ENCODE results near the gene FCSK.

The FCSK gene

GRCh38 chr16:70523076-70523742 is 68.8 kb downstream of the FCSK start, which contains the start of gene COG4 (continued):
- TF ChIP-seq ZNF2 (tag by site-specific recombination; IDR thresholded peaks at IDR 0.05) (peak; percentile 20; the same call in 1 of the 2 replicates), ZNF266 (tag by site-specific recombination; IDR thresholded peaks at IDR 0.05; ENCODE audit: low read depth) (no peak), PRDM4 (tag by site-specific recombination; IDR thresholded peaks at IDR 0.05) (peak; percentile 14; the same call in 1 of the 2 replicates), ZNF580 (tag by site-specific recombination; IDR thresholded peaks at IDR 0.05) (peak; percentile 70; the same call in 1 of the 2 replicates), ZNF18 (tag by site-specific recombination; IDR thresholded peaks at IDR 0.05) (no peak), ZNF660 (tag by site-specific recombination; IDR thresholded peaks at IDR 0.05) (peak; percentile 31; the same call in 1 of the 2 replicates), YY2 (tag by site-specific recombination; IDR thresholded peaks at IDR 0.05) (peak; percentile 52), ZFP3 (tag by site-specific recombination; IDR thresholded peaks at IDR 0.05; ENCODE audit: low read depth) (no peak), ZNF629 (tag by site-specific recombination; IDR thresholded peaks at IDR 0.05) (peak; percentile 51), ZNF426 (tag by site-specific recombination; IDR thresholded peaks at IDR 0.05) (no peak), ZBTB11 (tag by site-specific recombination; conservative IDR thresholded peaks at IDR 0.05; ENCODE audit: low read depth) (peak; percentile 80), ZFHX2 (tag by site-specific recombination; conservative IDR thresholded peaks at IDR 0.05) (peak; percentile 35; the same call in 1 of the 2 replicates), ZBTB48 (tag by site-specific recombination; IDR thresholded peaks at IDR 0.05) (no peak)

GRCh38 chr16:70523743-70524398 is 69.5 kb downstream of the FCSK start, which contains the start of gene SF3B3:
SF3B3 (plus strand) TSS chr16:70523816; CDS start chr16:70526657, 2,841 bp downstream.
- CTCF ChIA-PET: interaction anchor here (0.6 kb wide), 2 partner anchors 53 to 68 kb away, joined by 3 to 4 read pairs; no protein-coding TSS in a partner anchor
- Histone ChIP-seq H3K36me3 (ENCODE audit: control insufficient read depth in 2 of 2, insufficient read depth in 1 of 2, low read length in 2 of 2) (peaks cover 12 to 41% of the 10 kb centered on the region in 2 experiments), H3K27ac (ENCODE audit: extremely low read depth, low read depth, low read length) (peak within 1 kb of the TSS; percentile 99), H3K4me1 (ENCODE audit: control insufficient read depth, insufficient read depth, low read length) (peaks cover 12% of the 10 kb centered on the region), H3K4me3 (ENCODE audit: low read depth, low read length) (peak within 1 kb of the TSS; percentile 91), H3K9me3 (ENCODE audit: control insufficient read depth, insufficient read depth, low read depth, low read length) (no peaks in the 10 kb centered on the region)
- POLR2A ChIA-PET: interaction anchor here (0.6 to 5.9 kb wide), 5 partner anchors 10 to 250 kb away, joined by 3 to 42 read pairs (median 6); no protein-coding TSS in a partner anchor
- TF ChIP-seq ZNF175 (tag by site-specific recombination; IDR thresholded peaks at IDR 0.05): no peak
- 0 out of 2 replicates have a peak, but pooled peaks have one; percentile 14 for TF ChIP-seq PRDM4 (tag by site-specific recombination; IDR thresholded peaks at IDR 0.05)
- TF ChIP-seq ZSCAN4 (tag by site-specific recombination; IDR thresholded peaks at IDR 0.05): no peak
- no peak for TF ChIP-seq ZNF843 (tag by site-specific recombination; IDR thresholded peaks at IDR 0.05)
- TF ChIP-seq ZNF660 (tag by site-specific recombination; IDR thresholded peaks at IDR 0.05): peak; percentile 54
- TF ChIP-seq ZNF2 (tag by site-specific recombination; IDR thresholded peaks at IDR 0.05): peak; percentile 34; the same call in 1 of the 2 replicates
- TF ChIP-seq ZNF274 (IDR thresholded peaks at IDR 0.05; ENCODE audit: low read length): no peak
- TF ChIP-seq ZNF274 (tag by site-specific recombination; IDR thresholded peaks at IDR 0.05; ENCODE audit: borderline replicate concordance): no peak
- TF ChIP-seq TRIM28 (IDR thresholded peaks at IDR 0.05; ENCODE audit: borderline replicate concordance, low read length): no peak
- peak; percentile 40 for TF ChIP-seq ZBTB26 (tag by site-specific recombination; optimal IDR thresholded peaks at IDR 0.05)
- no peak; the same call in 1 of the 2 replicates for TF ChIP-seq ZFP69B (tag by site-specific recombination; IDR thresholded peaks at IDR 0.05)

Data from HEK293 (cell line).